Measurements from ENCODE around the gene TEAD3.

- TF ChIP-seq CTCF (IDR thresholded peaks at IDR 0.05; ENCODE audit: borderline replicate concordance, extremely low read depth, low read length, poor library complexity, severe bottlenecking) (no peak), EZH2 (IDR thresholded peaks at IDR 0.05; ENCODE audit: borderline replicate concordance, low read depth, low read length, severe bottlenecking) (no peak)
Observed at GRCh38 chr6:35532126-35532525, 35.2 kb upstream of the TEAD3 start.

Data from DND-41 (cell line).